CD4-positive, alpha-beta T cell treated with Interleukin-15 for 4 hours (primary cell): ENCODE measurements around the gene TNNI3.

ENCODE experiments used
- DNase-seq: peaks from one replicate; pipeline ENCODE4 v3.0.0-alpha.2; 2020; ENCODE audit warnings: low spot score

TNNI3 gene

GRCh38 chr19:55147545-55148251 is 9.8 kb downstream of the TNNI3 start:
- no peak for DNase-seq

- DNase-seq: no peak
Observed at GRCh38 chr19:55146705-55147273, 10.7 kb downstream of the TNNI3 start.

- DNase-seq: no peak
Observed at GRCh38 chr19:55146078-55146704, 11.3 kb downstream of the TNNI3 start.

GRCh38 chr19:55145232-55145631 is 12.3 kb downstream of the TNNI3 start:
- no peak for DNase-seq

GRCh38 chr19:55141696-55142095 is 15.8 kb downstream of the TNNI3 start:
- no peak for DNase-seq

GRCh38 chr19:55137915-55138314 is 19.6 kb downstream of the TNNI3 start:
- no peak for DNase-seq

- no peak for DNase-seq
Observed at GRCh38 chr19:55136399-55137102, 21.0 kb downstream of the TNNI3 start.

GRCh38 chr19:55134736-55135135 is 22.8 kb downstream of the TNNI3 start:
- no peak for DNase-seq

GRCh38 chr19:55133639-55134444 is 23.7 kb downstream of the TNNI3 start:
- no peak for DNase-seq

GRCh38 chr19:55132453-55133129 is 24.9 kb downstream of the TNNI3 start:
- DNase-seq: no peak

- DNase-seq: no peak
Observed at GRCh38 chr19:55131421-55131820, 26.1 kb downstream of the TNNI3 start.

GRCh38 chr19:55119053-55119452 is 38.5 kb downstream of the TNNI3 start:
- no peak for DNase-seq

GRCh38 chr19:55118401-55118991 is 39.0 kb downstream of the TNNI3 start:
- DNase-seq: peak; percentile 20

- DNase-seq: peak; percentile 97
Observed at GRCh38 chr19:55117663-55118391, 39.7 kb downstream of the TNNI3 start.

- DNase-seq: no peak
Observed at GRCh38 chr19:55116859-55117662, 40.5 kb downstream of the TNNI3 start, which contains the start of gene PPP1R12C. Gene PPP1R12C, minus strand, starts transcription at chr19:55117637. Its CDS starts 94 bp downstream, at chr19:55117543.

- DNase-seq: peak; percentile 56
Observed at GRCh38 chr19:55116232-55116858, 41.2 kb downstream of the TNNI3 start.

GRCh38 chr19:55115446-55116065 is 42.0 kb downstream of the TNNI3 start:
- no peak for DNase-seq

- no peak for DNase-seq
Observed at GRCh38 chr19:55114566-55115145, 42.9 kb downstream of the TNNI3 start.
